ENCODE data around the gene PTPRG. TPM values are rescaled to one million over a fixed set of nuclear protein-coding genes. Genes with fewer than 3 reads are reported as not detected.

The PTPRG gene
- total and polyA plus RNA-seq, 2 experiments from 2014 or later, result 24.4 to 131 TPM

- Mint-ChIP-seq H3K27me3 (ENCODE audit: insufficient read depth, low read depth, poor library complexity) (peaks cover 12% of the 10 kb centered on the region), H3K9me3 (no peaks in the 10 kb centered on the region), H3K36me3 (ENCODE audit: low read depth) (no peaks in the 10 kb centered on the region), H3K4me3 (peak overlapping the region; percentile 46), H3K4me1 (peaks cover 90% of the 10 kb centered on the region), H3K27ac (peak overlapping the region; percentile 98)
- peak overlapping the region; percentile 99 for H3K27ac ChIP-seq (ENCODE audit: low read depth)
- no peak overlapping the region for H2AFZ ChIP-seq
- H3K4me1 ChIP-seq (ENCODE audit: insufficient read depth), result peaks cover 81% of the 10 kb centered on the region
- no peaks in the 10 kb centered on the region for H3K36me3 ChIP-seq (ENCODE audit: insufficient read depth)
- H3K9me2 ChIP-seq (ENCODE audit: insufficient read depth), result peaks cover 4% of the 10 kb centered on the region; the same call in 1 of the 2 replicates
- H3K4me2 ChIP-seq, result peak overlapping the region; percentile 21
- H3F3A ChIP-seq (replicated peaks; ENCODE audit: low read depth), result peaks cover 4% of the 10 kb centered on the region; the same call in 1 of the 2 replicates
- no peaks in the 10 kb centered on the region for H3K27me3 ChIP-seq (ENCODE audit: insufficient read depth)
- peak; percentile 75 for ATAC-seq
- H3K4me3 ChIP-seq, result peak overlapping the region; percentile 9; the same call in 1 of the 2 replicates
- TF ChIP-seq, protein P1, sequence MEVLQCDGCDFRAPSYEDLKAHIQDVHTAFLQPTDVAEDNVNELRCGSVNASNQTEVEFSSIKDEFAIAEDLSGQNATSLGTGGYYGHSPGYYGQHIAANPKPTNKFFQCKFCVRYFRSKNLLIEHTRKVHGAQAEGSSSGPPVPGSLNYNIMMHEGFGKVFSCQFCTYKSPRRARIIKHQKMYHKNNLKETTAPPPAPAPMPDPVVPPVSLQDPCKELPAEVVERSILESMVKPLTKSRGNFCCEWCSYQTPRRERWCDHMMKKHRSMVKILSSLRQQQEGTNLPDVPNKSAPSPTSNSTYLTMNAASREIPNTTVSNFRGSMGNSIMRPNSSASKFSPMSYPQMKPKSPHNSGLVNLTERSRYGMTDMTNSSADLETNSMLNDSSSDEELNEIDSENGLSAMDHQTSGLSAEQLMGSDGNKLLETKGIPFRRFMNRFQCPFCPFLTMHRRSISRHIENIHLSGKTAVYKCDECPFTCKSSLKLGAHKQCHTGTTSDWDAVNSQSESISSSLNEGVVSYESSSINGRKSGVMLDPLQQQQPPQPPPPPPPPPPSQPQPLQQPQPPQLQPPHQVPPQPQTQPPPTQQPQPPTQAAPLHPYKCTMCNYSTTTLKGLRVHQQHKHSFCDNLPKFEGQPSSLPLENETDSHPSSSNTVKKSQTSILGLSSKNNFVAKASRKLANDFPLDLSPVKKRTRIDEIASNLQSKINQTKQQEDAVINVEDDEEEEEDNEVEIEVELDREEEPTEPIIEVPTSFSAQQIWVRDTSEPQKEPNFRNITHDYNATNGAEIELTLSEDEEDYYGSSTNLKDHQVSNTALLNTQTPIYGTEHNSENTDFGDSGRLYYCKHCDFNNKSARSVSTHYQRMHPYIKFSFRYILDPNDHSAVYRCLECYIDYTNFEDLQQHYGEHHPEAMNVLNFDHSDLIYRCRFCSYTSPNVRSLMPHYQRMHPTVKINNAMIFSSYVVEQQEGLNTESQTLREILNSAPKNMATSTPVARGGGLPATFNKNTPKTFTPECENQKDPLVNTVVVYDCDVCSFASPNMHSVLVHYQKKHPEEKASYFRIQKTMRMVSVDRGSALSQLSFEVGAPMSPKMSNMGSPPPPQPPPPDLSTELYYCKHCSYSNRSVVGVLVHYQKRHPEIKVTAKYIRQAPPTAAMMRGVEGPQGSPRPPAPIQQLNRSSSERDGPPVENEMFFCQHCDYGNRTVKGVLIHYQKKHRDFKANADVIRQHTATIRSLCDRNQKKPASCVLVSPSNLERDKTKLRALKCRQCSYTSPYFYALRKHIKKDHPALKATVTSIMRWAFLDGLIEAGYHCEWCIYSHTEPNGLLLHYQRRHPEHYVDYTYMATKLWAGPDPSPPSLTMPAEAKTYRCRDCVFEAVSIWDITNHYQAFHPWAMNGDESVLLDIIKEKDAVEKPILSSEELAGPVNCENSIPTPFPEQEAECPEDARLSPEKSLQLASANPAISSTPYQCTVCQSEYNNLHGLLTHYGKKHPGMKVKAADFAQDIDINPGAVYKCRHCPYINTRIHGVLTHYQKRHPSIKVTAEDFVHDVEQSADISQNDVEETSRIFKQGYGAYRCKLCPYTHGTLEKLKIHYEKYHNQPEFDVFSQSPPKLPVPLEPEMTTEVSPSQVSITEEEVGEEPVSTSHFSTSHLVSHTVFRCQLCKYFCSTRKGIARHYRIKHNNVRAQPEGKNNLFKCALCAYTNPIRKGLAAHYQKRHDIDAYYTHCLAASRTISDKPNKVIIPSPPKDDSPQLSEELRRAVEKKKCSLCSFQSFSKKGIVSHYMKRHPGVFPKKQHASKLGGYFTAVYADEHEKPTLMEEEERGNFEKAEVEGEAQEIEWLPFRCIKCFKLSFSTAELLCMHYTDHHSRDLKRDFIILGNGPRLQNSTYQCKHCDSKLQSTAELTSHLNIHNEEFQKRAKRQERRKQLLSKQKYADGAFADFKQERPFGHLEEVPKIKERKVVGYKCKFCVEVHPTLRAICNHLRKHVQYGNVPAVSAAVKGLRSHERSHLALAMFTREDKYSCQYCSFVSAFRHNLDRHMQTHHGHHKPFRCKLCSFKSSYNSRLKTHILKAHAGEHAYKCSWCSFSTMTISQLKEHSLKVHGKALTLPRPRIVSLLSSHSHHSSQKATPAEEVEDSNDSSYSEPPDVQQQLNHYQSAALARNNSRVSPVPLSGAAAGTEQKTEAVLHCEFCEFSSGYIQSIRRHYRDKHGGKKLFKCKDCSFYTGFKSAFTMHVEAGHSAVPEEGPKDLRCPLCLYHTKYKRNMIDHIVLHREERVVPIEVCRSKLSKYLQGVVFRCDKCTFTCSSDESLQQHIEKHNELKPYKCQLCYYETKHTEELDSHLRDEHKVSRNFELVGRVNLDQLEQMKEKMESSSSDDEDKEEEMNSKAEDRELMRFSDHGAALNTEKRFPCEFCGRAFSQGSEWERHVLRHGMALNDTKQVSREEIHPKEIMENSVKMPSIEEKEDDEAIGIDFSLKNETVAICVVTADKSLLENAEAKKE (CRISPR knock-in tag; IDR thresholded peaks at IDR 0.05), result peak; percentile 82
- TF ChIP-seq ZNF114 (CRISPR knock-in tag; IDR thresholded peaks at IDR 0.05), result no peak
- TF ChIP-seq POLR2AphosphoS5 (IDR thresholded peaks at IDR 0.05; ENCODE audit: low read depth), result no peak
- peak; percentile 55; the same call in 1 of the 2 replicates for TF ChIP-seq NANOG (IDR thresholded peaks at IDR 0.05; ENCODE audit: borderline replicate concordance)
- DNase-seq (ENCODE audit: low spot score), result peak; percentile 80
- no peaks in the 10 kb centered on the region for H4K20me1 ChIP-seq (replicated peaks; ENCODE audit: insufficient read depth)
- H3K79me2 ChIP-seq (replicated peaks; ENCODE audit: insufficient read depth), result peaks cover 66% of the 10 kb centered on the region
Observed at GRCh38 chr3:61872077-61872706, 310.8 kb downstream of the PTPRG start.

All from GM23338 (cell line).